ENCODE data around the gene DNAH12. TPM values are rescaled to one million over a fixed set of nuclear protein-coding genes. Genes with fewer than 3 reads are reported as not detected.

Gene DNAH12
- total and polyA plus RNA-seq, 2 experiments from 2014 or later = not detected

DNA sequence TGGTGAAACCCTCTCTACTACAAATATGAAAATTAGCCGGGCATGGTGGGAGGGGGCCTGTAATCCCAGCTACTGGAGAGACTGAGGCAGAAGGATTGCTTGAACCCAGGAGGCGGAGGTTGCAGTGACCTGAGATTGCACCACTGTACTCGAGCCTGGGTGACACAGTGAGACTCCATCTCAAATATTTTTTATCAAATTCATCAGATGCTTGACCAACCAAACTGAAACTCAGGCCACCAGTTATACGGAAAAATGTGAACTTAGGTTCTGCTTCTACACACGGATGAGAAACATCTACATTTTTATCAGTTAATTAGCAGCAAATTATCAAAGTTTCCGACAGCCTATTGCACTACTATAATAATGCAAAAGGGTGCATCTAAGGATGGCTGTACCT lies 48.2 kb upstream of the DNAH12 start (continued):
- TF ChIP-seq REST (IDR thresholded peaks at IDR 0.05; ENCODE audit: unreplicated experiment) = no peak
- TF ChIP-seq ZNF114 (CRISPR knock-in tag; IDR thresholded peaks at IDR 0.05) = no peak
- TF ChIP-seq STAT1 (IDR thresholded peaks at IDR 0.05; ENCODE audit: unreplicated experiment) = no peak

DNA sequence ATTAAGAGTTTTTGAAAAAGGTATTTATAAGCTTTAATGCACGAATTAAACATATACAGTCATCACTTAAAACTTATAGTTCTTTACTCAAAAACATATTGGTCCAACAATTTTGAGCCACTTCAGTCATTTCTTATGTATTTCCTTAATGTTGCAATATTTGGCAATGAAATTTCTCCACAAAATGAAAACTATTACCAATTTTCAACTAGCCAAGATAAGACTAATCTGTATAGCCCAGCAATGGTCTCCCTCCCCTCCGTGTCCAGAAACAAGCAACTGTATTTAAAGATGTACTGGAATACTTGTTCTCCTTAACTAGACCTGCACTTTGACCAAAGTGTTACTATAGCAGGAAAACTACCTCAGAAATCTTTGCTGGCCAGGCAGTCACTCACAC lies 43.8 kb upstream of the DNAH12 start:
- Histone ChIP-seq H3K4me2 (no peak overlapping the region), H3K4me3 (no peak overlapping the region), H3K27ac (ENCODE audit: low read depth) (no peak overlapping the region), H3K27me3 (ENCODE audit: insufficient read depth) (no peaks in the 10 kb centered on the region), H2AFZ (no peak overlapping the region), H3F3A (replicated peaks; ENCODE audit: low read depth) (no peaks in the 10 kb centered on the region), H3K36me3 (ENCODE audit: insufficient read depth) (0 out of 2 replicates have a peak, but pooled peaks cover 3% of the 10 kb centered on the region), H3K4me1 (ENCODE audit: insufficient read depth) (no peaks in the 10 kb centered on the region), H3K9me2 (ENCODE audit: insufficient read depth) (no peaks in the 10 kb centered on the region), H3K79me2 (replicated peaks; ENCODE audit: insufficient read depth) (peaks cover 100% of the 10 kb centered on the region), H4K20me1 (replicated peaks; ENCODE audit: insufficient read depth) (peaks cover 55% of the 10 kb centered on the region)
- no peak for TF ChIP-seq CREB1 (CRISPR knock-in tag; IDR thresholded peaks at IDR 0.05; ENCODE audit: low read depth)
- TF ChIP-seq NANOG (IDR thresholded peaks at IDR 0.05; ENCODE audit: borderline replicate concordance) = no peak
- no peak for TF ChIP-seq EZH2 (IDR thresholded peaks at IDR 0.05; ENCODE audit: low read depth, unreplicated experiment)
- Mint-ChIP-seq H3K27me3 (ENCODE audit: insufficient read depth, low read depth, poor library complexity) (no peaks in the 10 kb centered on the region), H3K9me3 (no peaks in the 10 kb centered on the region), H3K4me3 (no peak overlapping the region), H3K27ac (no peak overlapping the region), H3K4me1 (no peaks in the 10 kb centered on the region), H3K36me3 (ENCODE audit: low read depth) (peaks cover 13% of the 10 kb centered on the region; the same call in 2 of the 3 replicates)
- no peak for DNase-seq (ENCODE audit: low spot score)
- no peak for ATAC-seq

- DNase-seq (ENCODE audit: low spot score) (no peak), ATAC-seq (no peak)
- H3K27ac ChIP-seq (ENCODE audit: low read depth) = no peak overlapping the region
- no peak overlapping the region for H3K4me3 ChIP-seq
- H3K4me1 Mint-ChIP-seq = no peaks in the 10 kb centered on the region
- peaks cover 17% of the 10 kb centered on the region; the same call in 2 of the 3 replicates for H3K36me3 Mint-ChIP-seq (ENCODE audit: low read depth)
- peaks cover 8% of the 10 kb centered on the region; the same call in 1 of the 2 replicates for H3K36me3 ChIP-seq (ENCODE audit: insufficient read depth)
- no peaks in the 10 kb centered on the region for H3K9me2 ChIP-seq (ENCODE audit: insufficient read depth)
- peaks cover 100% of the 10 kb centered on the region for H3K79me2 ChIP-seq (replicated peaks; ENCODE audit: insufficient read depth)
- H4K20me1 ChIP-seq (replicated peaks; ENCODE audit: insufficient read depth) = peaks cover 56% of the 10 kb centered on the region
- H3K9me3 Mint-ChIP-seq = no peaks in the 10 kb centered on the region
- no peaks in the 10 kb centered on the region for H3K27me3 ChIP-seq (ENCODE audit: insufficient read depth)
- H3K4me1 ChIP-seq (ENCODE audit: insufficient read depth) = no peaks in the 10 kb centered on the region
- no peak overlapping the region for H3K4me2 ChIP-seq
- no peak overlapping the region for H2AFZ ChIP-seq
- no peak overlapping the region; the same call in 2 of the 3 replicates for H3K4me3 Mint-ChIP-seq
- H3K27ac Mint-ChIP-seq = peak overlapping the region; percentile 51
- H3K27me3 Mint-ChIP-seq (ENCODE audit: insufficient read depth, low read depth, poor library complexity) = no peaks in the 10 kb centered on the region
- H3F3A ChIP-seq (replicated peaks; ENCODE audit: low read depth) = no peaks in the 10 kb centered on the region
- no peak for TF ChIP-seq ETS1 (IDR thresholded peaks at IDR 0.05)
- no peak for TF ChIP-seq STAT1 (IDR thresholded peaks at IDR 0.05; ENCODE audit: unreplicated experiment)
- no peak for TF ChIP-seq POLR2AphosphoS5 (IDR thresholded peaks at IDR 0.05; ENCODE audit: low read depth)
- TF ChIP-seq ZNF114 (CRISPR knock-in tag; IDR thresholded peaks at IDR 0.05) = no peak
- TF ChIP-seq, protein P1, sequence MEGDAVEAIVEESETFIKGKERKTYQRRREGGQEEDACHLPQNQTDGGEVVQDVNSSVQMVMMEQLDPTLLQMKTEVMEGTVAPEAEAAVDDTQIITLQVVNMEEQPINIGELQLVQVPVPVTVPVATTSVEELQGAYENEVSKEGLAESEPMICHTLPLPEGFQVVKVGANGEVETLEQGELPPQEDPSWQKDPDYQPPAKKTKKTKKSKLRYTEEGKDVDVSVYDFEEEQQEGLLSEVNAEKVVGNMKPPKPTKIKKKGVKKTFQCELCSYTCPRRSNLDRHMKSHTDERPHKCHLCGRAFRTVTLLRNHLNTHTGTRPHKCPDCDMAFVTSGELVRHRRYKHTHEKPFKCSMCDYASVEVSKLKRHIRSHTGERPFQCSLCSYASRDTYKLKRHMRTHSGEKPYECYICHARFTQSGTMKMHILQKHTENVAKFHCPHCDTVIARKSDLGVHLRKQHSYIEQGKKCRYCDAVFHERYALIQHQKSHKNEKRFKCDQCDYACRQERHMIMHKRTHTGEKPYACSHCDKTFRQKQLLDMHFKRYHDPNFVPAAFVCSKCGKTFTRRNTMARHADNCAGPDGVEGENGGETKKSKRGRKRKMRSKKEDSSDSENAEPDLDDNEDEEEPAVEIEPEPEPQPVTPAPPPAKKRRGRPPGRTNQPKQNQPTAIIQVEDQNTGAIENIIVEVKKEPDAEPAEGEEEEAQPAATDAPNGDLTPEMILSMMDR (conservative IDR thresholded peaks at IDR 0.05; ENCODE audit: low read depth in 2 of 2) = no peak
- no peak for TF ChIP-seq EZH2 (IDR thresholded peaks at IDR 0.05; ENCODE audit: low read depth, unreplicated experiment)
- no peak for TF ChIP-seq JUNB (IDR thresholded peaks at IDR 0.05; ENCODE audit: unreplicated experiment)
Observed at GRCh38 chr3:57586778-57587177, 42.6 kb upstream of the DNAH12 start.

Measured in GM23338 (cell line).